ENCODE results near the gene VEGFD. TPM values are rescaled to one million over a fixed set of nuclear protein-coding genes. Genes with fewer than 3 reads are reported as not detected.

Gene VEGFD
- total RNA-seq, 4 donors from 2014 or later: 1.7 to 7.4 (median 1.9) TPM

DNA sequence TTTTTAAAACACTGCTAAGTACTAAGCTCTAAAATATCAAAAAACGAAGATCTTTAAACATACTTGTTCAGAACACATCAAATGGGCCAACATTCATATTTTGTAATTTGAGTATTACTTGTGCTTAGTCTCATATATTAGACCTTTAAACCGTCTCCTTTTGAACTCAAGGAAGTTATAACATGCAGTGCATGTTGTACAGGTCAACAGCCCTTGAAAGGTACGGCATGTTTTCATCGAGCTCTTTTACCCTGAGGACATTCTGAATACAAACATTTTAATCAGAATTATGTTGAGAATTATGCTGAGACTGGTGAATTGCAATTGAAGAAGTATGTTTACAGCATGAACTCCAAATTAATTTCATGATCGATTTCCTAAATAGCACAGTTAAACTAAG, 61.7 kb downstream of the VEGFD start:
- Histone ChIP-seq H3K9me3 (no peaks in the 10 kb centered on the region), H3K27ac (no peak overlapping the region), H3K36me3 (no peaks in the 10 kb centered on the region), H3K27me3 (no peaks in the 10 kb centered on the region), H3K4me1 (no peaks in the 10 kb centered on the region), H3K4me3 (replicated peaks in 1 of 3) (no peak overlapping the region)
- 94 to 96% methylated on average over 5 of the region's 5 CpGs for WGBS, 2 donors
- no peak for TF ChIP-seq POLR2A (IDR thresholded peaks at IDR 0.05)
- TF ChIP-seq, protein P1, sequence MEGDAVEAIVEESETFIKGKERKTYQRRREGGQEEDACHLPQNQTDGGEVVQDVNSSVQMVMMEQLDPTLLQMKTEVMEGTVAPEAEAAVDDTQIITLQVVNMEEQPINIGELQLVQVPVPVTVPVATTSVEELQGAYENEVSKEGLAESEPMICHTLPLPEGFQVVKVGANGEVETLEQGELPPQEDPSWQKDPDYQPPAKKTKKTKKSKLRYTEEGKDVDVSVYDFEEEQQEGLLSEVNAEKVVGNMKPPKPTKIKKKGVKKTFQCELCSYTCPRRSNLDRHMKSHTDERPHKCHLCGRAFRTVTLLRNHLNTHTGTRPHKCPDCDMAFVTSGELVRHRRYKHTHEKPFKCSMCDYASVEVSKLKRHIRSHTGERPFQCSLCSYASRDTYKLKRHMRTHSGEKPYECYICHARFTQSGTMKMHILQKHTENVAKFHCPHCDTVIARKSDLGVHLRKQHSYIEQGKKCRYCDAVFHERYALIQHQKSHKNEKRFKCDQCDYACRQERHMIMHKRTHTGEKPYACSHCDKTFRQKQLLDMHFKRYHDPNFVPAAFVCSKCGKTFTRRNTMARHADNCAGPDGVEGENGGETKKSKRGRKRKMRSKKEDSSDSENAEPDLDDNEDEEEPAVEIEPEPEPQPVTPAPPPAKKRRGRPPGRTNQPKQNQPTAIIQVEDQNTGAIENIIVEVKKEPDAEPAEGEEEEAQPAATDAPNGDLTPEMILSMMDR (IDR thresholded peaks at IDR 0.05): no peak
- intact Hi-C loops (cut with DNase I): no loop called here
- no peak for DNase-seq

DNA sequence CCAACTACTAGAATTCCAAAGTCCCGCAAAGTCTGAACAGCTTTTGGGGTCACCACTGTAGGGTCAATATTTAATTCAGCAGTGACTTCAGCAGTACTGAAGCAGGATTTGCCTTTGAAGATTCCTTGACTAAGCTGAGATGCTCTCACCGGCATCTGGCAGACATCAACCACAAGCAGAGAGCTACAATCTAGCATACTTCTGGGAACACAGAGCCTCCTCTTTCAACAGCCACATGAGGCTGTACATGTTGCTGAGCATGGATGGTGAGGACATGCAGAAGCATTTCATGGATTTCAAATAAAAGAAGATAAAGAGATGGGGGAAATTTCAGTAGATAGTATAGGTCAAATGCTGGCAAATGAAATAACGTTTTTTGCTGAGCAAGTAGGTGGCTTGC, 62.1 kb downstream of the VEGFD start:
- H3K27me3 ChIP-seq: no peaks in the 10 kb centered on the region
- no peak overlapping the region for H3K4me3 ChIP-seq (replicated peaks in 1 of 3)
- no peaks in the 10 kb centered on the region for H3K4me1 ChIP-seq
- no peak for DNase-seq
- no peak for TF ChIP-seq POLR2A (IDR thresholded peaks at IDR 0.05)
- TF ChIP-seq, protein P1 (IDR thresholded peaks at IDR 0.05): no peak
- H3K9me3 ChIP-seq: no peaks in the 10 kb centered on the region
- 82 to 96% methylated on average over 3 of the region's 3 CpGs for WGBS, 2 donors
- intact Hi-C loops (cut with DNase I): no loop called here
- H3K36me3 ChIP-seq: no peaks in the 10 kb centered on the region
- no peak overlapping the region for H3K27ac ChIP-seq

DNA sequence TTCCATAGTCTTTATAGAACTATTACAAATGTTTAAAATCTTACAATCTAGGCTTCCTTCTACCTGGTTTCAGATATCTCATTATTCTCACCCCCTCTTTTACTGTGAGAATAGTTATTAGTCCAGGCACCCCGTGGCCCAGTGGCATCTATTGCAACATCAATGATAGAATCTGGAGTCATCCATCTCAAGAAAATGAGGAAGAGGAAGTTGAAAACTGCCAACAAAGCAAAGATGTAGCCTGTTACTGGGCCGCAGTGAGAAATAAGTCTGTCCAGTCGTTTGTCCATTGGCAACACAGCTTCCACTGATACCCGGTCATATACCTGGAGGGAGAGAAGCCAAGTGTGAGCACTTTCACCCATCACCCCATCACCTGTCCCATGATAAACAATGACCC, 62.8 kb downstream of the VEGFD start:
- no peaks in the 10 kb centered on the region for H3K4me1 ChIP-seq
- H3K36me3 ChIP-seq: no peaks in the 10 kb centered on the region
- H3K27ac ChIP-seq: no peak overlapping the region
- H3K27me3 ChIP-seq: no peaks in the 10 kb centered on the region
- no peak for DNase-seq
- no peak overlapping the region for H3K4me3 ChIP-seq (replicated peaks in 1 of 3)
- intact Hi-C loops (cut with DNase I): no loop called here
- no peaks in the 10 kb centered on the region for H3K9me3 ChIP-seq
- 90 to 93% methylated on average over 4 of the region's 4 CpGs for WGBS, 2 donors
- TF ChIP-seq, protein P1 (IDR thresholded peaks at IDR 0.05): no peak
- TF ChIP-seq POLR2A (IDR thresholded peaks at IDR 0.05): no peak

DNA sequence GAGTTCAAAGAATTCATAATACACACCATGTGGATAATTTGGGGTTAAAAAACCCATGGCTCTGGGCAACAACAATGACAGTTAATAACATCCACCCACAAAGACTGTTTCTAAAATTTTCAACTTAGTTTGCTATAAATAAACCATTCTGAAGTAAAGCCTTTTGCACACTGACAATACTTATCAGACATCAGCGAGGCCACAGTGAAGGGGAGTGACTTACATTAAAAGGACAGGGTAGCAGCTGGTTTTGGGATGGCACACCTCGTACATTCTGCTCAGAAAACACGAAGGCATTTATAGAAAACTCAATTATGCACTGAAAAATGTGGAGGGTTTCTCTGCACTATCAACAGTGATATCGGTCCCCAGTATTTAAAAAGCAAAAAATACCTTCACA, 63.9 kb downstream of the VEGFD start:
- intact Hi-C loops (cut with DNase I): no loop called here
- Histone ChIP-seq H3K36me3 (no peaks in the 10 kb centered on the region), H3K9me3 (no peaks in the 10 kb centered on the region), H3K27me3 (no peaks in the 10 kb centered on the region), H3K27ac (no peak overlapping the region), H3K4me1 (no peaks in the 10 kb centered on the region), H3K4me3 (replicated peaks in 1 of 3) (no peak overlapping the region)
- 83 to 92% methylated on average over 4 of the region's 4 CpGs for WGBS, 2 donors
- no peak for DNase-seq
- TF ChIP-seq POLR2A (IDR thresholded peaks at IDR 0.05): no peak
- TF ChIP-seq, protein P1 (IDR thresholded peaks at IDR 0.05): no peak

DNA sequence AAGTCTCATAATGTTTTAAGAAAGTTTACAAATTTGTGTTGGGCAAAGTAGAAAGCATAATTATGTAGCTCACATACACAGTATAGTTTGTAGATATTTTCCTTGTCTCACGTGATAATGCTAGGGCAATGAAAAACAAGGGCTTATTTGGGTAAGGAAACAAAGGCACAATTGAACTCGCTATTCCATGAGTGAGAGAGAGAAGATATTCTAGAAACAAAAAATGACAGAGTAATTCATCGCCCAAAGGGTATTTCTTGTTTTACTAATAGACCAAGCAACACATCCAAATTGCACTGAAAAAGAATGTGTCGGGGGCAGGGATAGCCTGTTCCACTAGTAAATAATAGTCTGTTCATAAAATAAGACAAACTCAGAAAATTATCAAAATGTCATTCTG, 65.1 kb downstream of the VEGFD start:
- DNase-seq: no peak
- H3K27ac ChIP-seq: no peak overlapping the region
- intact Hi-C loops (cut with DNase I): no loop called here
- H3K4me3 ChIP-seq (replicated peaks in 1 of 3): no peak overlapping the region
- H3K36me3 ChIP-seq: no peaks in the 10 kb centered on the region
- TF ChIP-seq, protein P1 (IDR thresholded peaks at IDR 0.05): no peak
- TF ChIP-seq POLR2A (IDR thresholded peaks at IDR 0.05): no peak
- H3K27me3 ChIP-seq: no peaks in the 10 kb centered on the region
- no peaks in the 10 kb centered on the region for H3K9me3 ChIP-seq
- no peaks in the 10 kb centered on the region for H3K4me1 ChIP-seq
- WGBS, 2 donors: 98% methylated on average over 4 of the region's 4 CpGs

Data from thyroid gland (tissue), 4 donors.